NCI-H2029 treated with DMSO at 0.1 percent for 48 hours (cell line): Measurements from ENCODE around the gene C6orf136.
A peak's percentile ranks its signal among the peaks of the same experiment; 100 is the strongest.
"Not testable (repeated sequence)": the region's sequence is repeated elsewhere in the genome, so short reads cannot be mapped to it uniquely, and the experiment has no call there.

Experiments used
- DNase-seq: peaks from one replicate; lab custom pipeline; 2025; lab: John Stamatoyannopoulos, UW

Gene C6orf136

GRCh38 chr6:30657922-30658321, 11.0 kb downstream of the C6orf136 start:
- DNase-seq = not testable (repeated sequence)

GRCh38 chr6:30664994-30665767, 18.2 kb downstream of the C6orf136 start:
- DNase-seq = no peak

DNA sequence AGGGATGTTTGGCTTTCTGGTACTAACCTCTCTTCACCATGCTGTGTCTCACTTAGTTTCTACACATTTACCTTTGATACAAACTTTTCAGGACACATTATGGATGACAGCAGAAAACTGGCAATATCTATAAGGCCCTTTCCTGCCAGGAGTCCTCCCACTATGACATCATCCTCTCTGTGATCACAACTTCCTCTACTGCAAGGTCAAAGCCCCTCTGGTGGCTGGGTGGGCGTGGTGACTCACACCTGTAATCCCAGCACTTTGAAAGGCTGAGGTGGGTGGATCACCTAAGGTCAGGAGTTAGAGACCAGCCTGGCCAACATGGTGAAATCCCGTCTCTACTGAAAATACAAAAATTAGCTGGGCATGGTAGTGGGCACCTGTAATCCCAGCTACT, 19.4 kb downstream of the C6orf136 start:
- DNase-seq = not testable (repeated sequence)

- no peak for DNase-seq
These were observed 24.0 kb downstream of the C6orf136 start for GRCh38 chr6:30670760-30671527.

- DNase-seq = peak; percentile 87
These were observed 25.7 kb downstream of the C6orf136 start, which contains the start of gene DHX16 for GRCh38 chr6:30672445-30673253. DHX16 (minus strand) TSS chr6:30673006; CDS start chr6:30672841, 165 bp downstream.

DNA sequence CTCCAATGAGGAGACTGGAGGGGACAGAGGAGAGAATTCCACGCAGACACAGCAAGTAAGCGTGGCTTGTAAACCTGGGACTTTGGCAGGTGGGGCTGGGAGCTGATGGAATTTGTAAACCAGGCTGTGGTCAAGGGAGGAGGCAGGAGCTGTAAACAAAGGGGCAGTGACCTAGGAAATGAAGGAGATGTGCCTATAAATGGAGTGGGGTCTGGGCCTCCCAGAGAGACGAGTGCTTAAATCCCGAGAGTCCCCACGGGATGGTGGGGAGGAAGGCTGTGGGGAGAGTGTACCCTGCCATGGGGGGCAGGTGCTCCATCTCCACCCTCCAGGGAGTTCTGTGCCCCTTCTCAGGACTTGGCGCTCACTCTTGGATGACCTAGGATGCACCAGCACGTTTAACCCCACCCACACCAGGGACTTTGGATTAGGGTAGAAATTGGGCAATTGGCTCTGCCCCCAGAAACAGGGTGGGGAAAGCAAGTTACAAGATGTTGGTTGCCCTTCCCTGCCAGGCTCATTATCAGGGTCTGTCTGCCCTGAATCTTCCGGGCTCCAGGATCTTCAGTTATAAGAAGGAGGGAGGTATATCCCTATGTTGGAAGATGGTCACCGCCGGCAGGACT, 29.8 kb downstream of the C6orf136 start:
- DNase-seq = no peak

GRCh38 chr6:30678964-30679726, 32.2 kb downstream of the C6orf136 start:
- peak; percentile 62 for DNase-seq

DNA sequence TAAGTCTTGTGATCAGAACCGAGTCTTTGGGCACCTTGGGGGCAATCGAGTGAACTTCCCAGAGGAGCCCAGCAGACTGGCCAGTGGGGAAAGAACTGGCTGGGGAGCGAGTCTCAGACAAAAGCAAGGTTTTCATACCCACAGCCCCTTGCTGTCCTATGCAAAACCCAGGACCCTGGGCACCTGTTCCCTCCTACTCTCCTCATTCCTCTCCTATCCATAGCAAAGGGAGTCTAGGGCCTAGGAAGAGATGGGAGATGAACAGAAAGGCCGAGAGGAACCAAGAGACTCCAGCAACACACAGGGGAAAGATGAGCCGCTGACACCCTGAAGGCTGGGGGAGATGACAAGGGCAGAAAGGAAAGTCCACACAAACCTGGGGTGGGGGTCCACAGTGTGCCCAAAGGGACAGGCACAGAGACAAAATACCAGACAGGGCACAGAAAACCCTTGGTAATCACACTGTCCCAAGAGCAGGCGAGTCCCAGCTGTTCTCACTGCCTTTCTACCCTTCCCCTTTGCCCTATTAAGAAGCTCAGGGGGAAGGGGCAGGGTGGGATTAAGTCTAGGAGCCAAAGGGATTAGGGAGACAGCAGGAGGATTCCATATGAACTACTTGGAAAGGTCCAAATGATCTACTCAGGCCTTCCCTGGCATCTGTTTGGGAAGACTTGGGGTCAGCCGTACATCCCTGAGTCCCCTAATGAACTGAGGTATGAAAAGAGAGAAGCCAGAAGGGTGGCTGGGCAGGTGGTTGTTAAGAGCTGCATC, 33.0 kb downstream of the C6orf136 start:
- no peak for DNase-seq

DNA sequence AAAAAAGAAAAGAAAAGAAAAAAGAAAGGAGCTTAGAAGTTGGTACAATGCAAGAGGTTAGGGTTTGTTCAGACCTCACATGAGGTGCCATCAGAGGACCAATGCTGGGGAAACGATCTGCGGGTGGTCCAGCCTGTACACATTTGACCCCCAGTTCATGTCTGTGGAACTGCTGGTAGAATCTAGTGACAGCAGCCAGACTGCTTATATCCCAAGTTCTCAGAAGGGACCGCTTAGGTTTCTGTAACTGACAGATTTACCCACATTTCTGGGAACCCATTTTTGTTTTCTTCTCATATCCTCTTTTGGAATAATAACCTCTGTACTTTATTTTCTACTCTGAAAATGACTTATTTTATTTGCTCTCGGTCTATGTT, 34.8 kb downstream of the C6orf136 start:
- DNase-seq = no peak

DNA sequence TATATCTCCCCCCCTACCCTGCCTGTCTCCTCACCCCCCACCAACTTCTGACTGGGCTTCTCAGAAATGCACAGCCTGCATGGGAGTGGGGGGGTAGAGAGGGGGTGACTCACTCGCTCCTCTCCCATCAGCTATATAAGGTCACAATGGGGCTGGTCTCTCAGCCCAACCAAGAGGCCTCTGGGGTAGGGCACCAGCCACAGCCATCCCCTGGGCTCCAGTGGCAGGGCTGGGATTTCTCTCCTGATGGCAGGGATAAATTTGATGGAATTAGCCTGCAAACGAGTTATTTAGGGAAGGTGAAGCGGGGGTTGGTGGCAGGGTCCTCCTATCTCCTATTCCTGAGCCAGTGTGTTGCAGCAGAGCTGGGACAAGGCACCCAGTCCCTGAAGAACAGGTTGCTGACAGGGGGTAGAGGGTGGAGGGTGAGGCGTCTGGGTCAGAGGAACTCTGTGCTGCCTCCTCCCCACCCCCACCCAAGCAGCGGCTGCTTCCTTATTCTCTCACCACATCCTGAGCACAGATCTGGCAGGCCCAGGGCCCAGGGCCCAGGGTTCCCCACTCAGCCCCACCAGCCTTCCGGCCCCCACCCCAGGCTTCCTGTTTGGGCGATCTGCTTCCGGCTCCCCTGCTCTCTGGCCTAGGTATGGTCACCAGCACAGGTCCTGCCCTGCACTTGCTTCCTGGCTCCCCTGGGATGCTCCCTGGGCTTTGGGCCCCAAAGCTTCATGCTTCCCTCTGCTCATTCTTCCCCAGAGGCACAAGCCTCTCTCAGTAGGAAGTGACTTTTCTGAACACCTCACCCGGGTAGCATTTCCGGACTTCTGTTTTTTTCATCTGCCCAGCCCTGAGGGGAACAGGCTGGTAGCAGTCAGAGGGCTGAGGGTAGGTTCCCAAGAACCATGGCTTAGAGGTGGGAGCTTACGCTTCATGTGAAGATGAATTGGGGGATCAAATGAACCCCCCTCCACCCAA, 35.5 kb downstream of the C6orf136 start:
- DNase-seq = no peak

GRCh38 chr6:30683183-30683979, 36.4 kb downstream of the C6orf136 start:
- DNase-seq = no peak

DNA sequence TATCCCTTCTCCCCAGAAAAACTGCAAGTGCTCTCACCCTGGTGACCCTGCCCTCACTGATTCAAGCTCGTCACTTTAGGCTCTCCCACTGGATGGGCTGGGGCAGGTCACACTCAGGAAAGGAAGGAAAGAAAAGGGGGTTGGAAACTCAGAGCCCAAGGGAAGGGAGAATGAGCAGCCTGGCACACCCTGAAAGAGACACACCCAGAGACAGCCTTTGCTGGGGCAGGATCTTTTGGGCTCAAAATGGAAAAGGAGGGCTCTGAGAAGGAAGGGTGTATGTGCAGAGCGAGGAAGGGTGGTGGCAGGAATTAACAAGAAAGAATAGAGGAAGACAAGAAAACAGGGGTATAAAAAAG, 37.0 kb downstream of the C6orf136 start:
- no peak for DNase-seq

- DNase-seq = no peak
These were observed 37.6 kb downstream of the C6orf136 start for GRCh38 chr6:30684386-30685156.

DNA sequence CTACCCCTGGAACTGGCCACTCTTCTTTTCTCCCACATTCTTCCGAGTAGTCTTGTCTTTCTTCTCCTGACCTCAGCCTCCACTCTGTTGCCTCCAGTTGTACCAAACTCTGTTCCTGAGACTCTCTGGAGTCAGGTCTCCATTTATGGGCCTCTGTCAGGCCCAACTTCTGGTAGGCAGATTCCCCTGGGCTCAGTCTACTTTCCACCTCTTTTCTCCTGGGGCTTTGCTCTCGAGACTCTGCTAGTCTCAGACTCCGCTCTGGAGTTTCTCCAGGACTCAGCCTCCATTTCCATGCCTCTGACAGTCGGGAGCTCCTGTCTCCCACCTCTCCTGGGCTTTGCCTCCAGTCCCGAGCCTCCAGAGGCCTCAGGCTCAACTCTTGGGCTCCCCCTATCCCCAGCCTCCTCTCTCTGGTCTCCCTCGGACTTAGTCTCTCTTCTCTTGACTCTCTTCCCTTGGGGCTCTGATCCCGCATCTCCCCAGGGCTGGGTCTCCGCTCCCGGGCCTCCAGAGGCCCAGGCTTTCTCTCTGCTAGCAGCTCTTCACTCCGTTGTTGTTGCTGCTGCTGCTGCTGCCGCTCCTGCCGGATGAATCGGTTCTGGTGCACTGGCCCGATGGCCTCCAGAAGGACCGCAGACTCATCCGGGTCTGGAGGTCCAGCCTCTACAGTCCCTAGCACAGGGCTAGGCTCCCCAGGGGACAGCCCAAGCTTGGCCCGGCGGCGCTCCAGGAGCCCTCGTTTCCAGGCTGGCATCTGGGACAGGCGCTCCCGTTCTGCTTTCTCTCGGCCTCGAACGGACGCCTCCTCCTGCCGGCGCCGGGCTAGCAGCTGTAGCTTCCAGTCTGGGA, 38.5 kb downstream of the C6orf136 start:
- DNase-seq = no peak

- no peak for DNase-seq
These were observed 39.3 kb downstream of the C6orf136 start, which contains the start of gene PPP1R18 for GRCh38 chr6:30686009-30686907. PPP1R18 (minus strand) TSS chr6:30686645; CDS start chr6:30686018, 627 bp downstream.
